GM19193 (cell line): ENCODE data around the gene FAM3B.

Source experiments
- POLR2A ChIP-seq: IDR thresholded peaks from 4 replicates; pipeline ENCODE4 v1.6.1; 2011; ENCODE audit not compliant: insufficient read depth, insufficient read length; ENCODE audit errors: extremely low read depth

FAM3B gene

GRCh38 chr21:41406340-41406739 lies 89.7 kb downstream of the FAM3B start:
- no peak for TF ChIP-seq POLR2A
